Fibroblast of skin of left biceps (primary cell): ENCODE data around the gene ETNK1.
"Not testable (repeated sequence)": the region's sequence is repeated elsewhere in the genome, so short reads cannot be mapped to it uniquely, and the experiment has no call there.

ENCODE experiments used
- DNase-seq, 2 experiments: peaks; one replicate each; pipeline ENCODE4 v3.0.0-alpha.2; 2013; ENCODE audit warnings: low read depth in 2 of 2

The ETNK1 gene

GRCh38 chr12:22689876-22690275 is 64.9 kb downstream of the ETNK1 start:
- DNase-seq, result no peak

- DNase-seq, result no peak
Measured at GRCh38 chr12:22691319-22691718, 66.3 kb downstream of the ETNK1 start.

- DNase-seq, result not testable (repeated sequence)
Measured at GRCh38 chr12:22692467-22692866, 67.5 kb downstream of the ETNK1 start.

GRCh38 chr12:22692964-22693555 is 68.1 kb downstream of the ETNK1 start:
- DNase-seq, result no peak

DNA sequence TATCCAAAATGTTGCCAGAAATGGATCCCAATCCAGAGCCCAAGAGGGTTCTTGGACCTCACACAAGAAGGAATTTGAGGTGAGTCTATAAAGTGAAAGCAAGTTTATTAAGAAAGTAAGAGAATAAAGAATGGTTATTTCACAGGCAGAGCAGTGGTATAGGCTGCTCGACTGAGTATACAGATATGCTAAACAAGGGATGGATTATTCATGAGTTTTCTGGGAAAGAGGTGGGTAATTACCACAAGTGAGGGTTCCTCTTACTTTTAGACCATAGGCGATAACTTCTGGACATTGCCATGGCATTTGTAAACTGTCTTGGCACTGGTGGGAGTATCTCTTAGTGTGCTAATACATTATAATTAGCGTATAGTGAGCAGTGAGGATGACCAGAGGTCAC is 73.6 kb downstream of the ETNK1 start:
- DNase-seq, result no peak

DNA sequence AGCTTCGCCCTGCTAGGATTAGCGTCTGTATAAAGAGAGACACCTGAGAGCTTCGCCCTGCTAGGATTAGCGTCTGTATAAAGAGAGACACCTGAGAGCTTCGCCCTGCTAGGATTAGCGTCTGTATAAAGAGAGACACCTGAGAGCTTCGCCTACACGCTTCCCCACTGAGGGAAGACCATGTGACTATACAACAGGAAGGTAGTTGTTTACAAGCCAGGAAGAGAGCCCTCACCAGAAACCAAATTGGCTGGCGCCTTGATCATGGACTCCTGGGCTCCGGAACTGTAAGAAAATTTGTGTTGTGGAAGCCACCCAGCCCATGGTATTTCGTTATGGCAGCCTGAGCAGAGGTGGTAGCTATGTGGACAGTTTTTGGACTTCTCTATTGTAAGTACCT is 74.7 kb downstream of the ETNK1 start:
- DNase-seq, result not testable (repeated sequence)

GRCh38 chr12:22700106-22700505 is 75.1 kb downstream of the ETNK1 start:
- DNase-seq, result no peak

- DNase-seq, result not testable (repeated sequence)
Measured at GRCh38 chr12:22701216-22701809, 76.3 kb downstream of the ETNK1 start.

GRCh38 chr12:22702690-22703089 is 77.7 kb downstream of the ETNK1 start:
- DNase-seq, result no peak

DNA sequence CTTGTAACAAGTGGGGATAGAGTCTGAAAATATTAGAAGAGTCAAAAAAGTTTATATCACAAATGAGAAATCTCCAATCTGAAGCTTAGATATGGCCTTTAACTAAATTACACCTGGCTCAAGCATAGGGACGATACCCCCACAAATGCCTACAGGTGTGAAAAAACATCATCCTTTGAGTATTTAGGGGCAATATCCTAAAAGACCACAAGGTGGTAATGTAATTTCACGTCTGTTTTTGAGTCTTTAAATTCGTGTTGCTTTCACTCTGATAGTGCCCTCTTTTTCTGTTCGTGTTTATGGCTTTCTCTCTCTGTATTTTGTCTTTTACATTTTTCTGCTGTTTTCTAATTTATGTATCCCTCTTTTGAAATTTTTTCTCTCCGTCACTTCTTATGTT is 84.3 kb downstream of the ETNK1 start:
- DNase-seq, result no peak

DNA sequence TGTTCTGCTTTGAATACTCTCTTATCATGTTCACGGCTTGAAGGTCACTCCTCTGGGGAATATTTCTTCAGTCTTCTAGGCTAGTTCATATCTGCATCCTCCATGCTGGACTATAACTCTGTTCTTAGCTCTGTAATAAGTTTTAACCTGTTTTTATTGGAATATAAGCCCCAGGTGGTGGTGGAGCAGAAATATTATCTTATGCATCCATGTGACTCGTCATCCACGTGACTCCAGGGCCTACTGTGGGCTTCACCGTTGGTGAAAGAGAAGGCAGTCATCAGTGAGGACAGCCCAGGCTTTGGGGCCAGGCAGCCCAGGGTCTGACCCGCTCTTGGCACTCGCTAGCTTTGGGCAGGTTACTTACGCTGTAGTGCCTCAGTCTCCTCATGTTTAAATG is 87.1 kb downstream of the ETNK1 start:
- no peak for DNase-seq

GRCh38 chr12:22715254-22715653 is 90.3 kb downstream of the ETNK1 start:
- no peak for DNase-seq

GRCh38 chr12:22719745-22720144 is 94.8 kb downstream of the ETNK1 start:
- no peak for DNase-seq

DNA sequence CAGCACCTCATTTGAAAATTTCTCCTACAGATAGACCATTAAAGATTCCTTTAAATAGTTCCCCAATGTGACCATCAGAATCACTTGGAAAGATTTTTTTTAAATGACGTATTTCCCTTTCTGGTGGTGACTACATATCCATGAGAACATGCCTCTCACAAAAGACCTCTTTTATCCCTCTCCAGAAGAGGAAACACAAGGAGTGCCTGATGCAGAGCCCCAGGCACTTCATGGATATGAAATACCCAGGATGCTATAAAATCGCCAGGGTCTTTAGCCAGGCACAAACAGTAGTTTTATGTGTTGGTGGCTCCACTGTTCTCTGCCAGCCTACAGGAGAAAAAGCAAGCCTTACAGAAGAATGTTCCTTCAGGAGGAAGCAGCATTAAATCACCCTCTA is 97.1 kb downstream of the ETNK1 start:
- DNase-seq, result no peak

DNA sequence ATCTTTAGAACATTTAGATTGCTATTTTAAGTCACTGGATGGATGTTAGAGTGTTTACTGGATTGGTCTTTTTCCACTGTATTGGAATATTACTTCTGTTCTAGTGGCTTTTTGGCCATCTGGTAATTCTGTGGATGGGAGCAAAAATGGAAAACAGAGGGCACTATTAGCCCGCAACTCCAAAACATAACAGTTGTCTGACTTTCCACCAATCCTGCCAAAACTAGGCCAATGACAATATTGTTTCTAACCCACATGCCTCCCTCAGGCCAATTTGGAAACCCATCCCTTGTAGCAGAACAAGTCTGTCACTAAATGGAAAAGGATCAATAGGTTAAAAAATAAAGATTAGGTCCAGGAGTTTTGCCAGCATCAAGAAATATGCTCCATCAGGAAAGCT is 97.8 kb downstream of the ETNK1 start:
- no peak for DNase-seq

- DNase-seq, result no peak
Measured at GRCh38 chr12:22728987-22729386, 104.0 kb downstream of the ETNK1 start.

- no peak for DNase-seq
Measured at GRCh38 chr12:22729431-22729956, 104.5 kb downstream of the ETNK1 start.

DNA sequence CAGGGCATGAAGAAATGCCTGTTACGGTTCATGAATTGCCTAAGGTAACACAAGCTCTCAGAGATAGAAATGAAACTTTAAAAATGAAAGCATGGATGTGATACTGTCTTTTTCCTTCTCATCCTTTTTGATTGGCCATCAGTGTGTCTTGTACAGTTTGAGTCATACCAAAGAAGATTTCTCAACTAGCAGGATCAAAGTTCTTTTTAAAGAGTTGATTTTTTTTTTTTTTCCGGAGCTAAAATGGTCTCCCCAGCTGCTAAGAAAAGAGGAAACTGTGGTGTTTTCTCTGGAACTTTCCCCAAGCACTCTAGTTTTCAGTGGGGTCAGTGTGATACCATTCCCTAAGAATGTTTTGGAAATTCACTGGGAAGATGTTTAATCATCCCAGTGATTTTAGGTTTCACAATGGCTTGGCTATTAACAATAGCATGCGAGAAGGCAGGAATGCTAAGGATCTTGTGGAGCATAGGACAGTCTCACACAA is 105.0 kb downstream of the ETNK1 start:
- DNase-seq, result peak; percentile 79 to 82

GRCh38 chr12:22731236-22731635 is 106.3 kb downstream of the ETNK1 start:
- DNase-seq, result no peak

GRCh38 chr12:22733756-22734155 is 108.8 kb downstream of the ETNK1 start:
- DNase-seq, result no peak

DNA sequence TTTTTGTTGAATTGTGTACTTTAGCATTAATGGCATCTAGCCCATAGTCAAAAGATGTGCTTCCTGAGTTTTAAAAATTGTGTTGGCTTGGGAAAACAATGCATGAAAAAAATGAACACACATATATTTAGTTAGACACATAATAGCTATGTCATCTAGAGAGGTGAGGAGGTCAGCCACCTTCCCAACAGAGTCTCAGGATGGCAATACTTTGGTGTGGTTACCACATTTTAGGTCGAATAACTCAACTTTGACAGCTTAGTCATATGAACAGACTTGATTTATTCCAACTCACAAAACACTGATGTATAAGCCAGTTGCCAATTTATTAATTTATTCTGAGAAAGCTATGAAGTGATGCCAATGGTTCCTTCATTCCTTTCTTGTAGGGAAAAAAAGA is 114.0 kb downstream of the ETNK1 start:
- no peak for DNase-seq
